Limb (tissue), 2 donors: ENCODE measurements around the gene CD63.
A peak's percentile ranks its signal among the peaks of the same experiment; 100 is the strongest.

Experiments
- DNase-seq, 2 donors: peaks; one replicate each; pipeline ENCODE4 v3.0.0-alpha.2; 2016; ENCODE audit errors: extremely low spot score in 2 of 2

Gene CD63

GRCh38 chr12:55741931-55742680, 13.3 kb upstream of the CD63 start:
- peak in 1 of 2 donors; percentile 51 for DNase-seq

GRCh38 chr12:55739025-55739378, 10.2 kb upstream of the CD63 start:
- no peak for DNase-seq

- DNase-seq: peak; percentile 89 to 92
These were observed 9.6 kb upstream of the CD63 start for GRCh38 chr12:55738123-55739024.

GRCh38 chr12:55737581-55738122, 8.8 kb upstream of the CD63 start:
- peak in 1 of 2 donors; percentile 64 for DNase-seq

GRCh38 chr12:55736780-55737580, 8.2 kb upstream of the CD63 start:
- DNase-seq: peak in 1 of 2 donors; percentile 73

- DNase-seq: no peak
These were observed 7.3 kb upstream of the CD63 start for GRCh38 chr12:55736076-55736475.

- no peak for DNase-seq
These were observed 5.8 kb upstream of the CD63 start for GRCh38 chr12:55734595-55734994.

- DNase-seq: no peak
These were observed 5.0 kb upstream of the CD63 start for GRCh38 chr12:55733858-55734257.

GRCh38 chr12:55733021-55733555, 4.3 kb upstream of the CD63 start:
- no peak for DNase-seq

GRCh38 chr12:55732288-55732687, 3.5 kb upstream of the CD63 start:
- no peak for DNase-seq

GRCh38 chr12:55729819-55730818, 1.3 kb upstream of the CD63 start:
- DNase-seq: peak; percentile 67 to 78

- peak in 1 of 2 donors; percentile 88 for DNase-seq
These were observed 447 bp downstream of the CD63 start for GRCh38 chr12:55728186-55728938.

- no peak for DNase-seq
These were observed 1.1 kb downstream of the CD63 start for GRCh38 chr12:55727643-55728185.

GRCh38 chr12:55726971-55727370, 1.8 kb downstream of the CD63 start:
- DNase-seq: no peak

- DNase-seq: no peak
These were observed 3.3 kb downstream of the CD63 start for GRCh38 chr12:55725556-55725955.

- DNase-seq: no peak
These were observed 3.9 kb downstream of the CD63 start for GRCh38 chr12:55724940-55725309.

- DNase-seq: no peak
These were observed 4.4 kb downstream of the CD63 start for GRCh38 chr12:55724226-55724939.

- no peak for DNase-seq
These were observed 5.1 kb downstream of the CD63 start for GRCh38 chr12:55723516-55724225.
